Prostate gland (tissue), 2 donors: ENCODE measurements around the gene SLC49A4.

Source experiments
- CTCF ChIP-seq, 4 experiments: fragments of 200-600 bp in 2 of 4; fragments of 450-650 bp in 2 of 4; sonication (generic) in 2 of 4; IDR thresholded peaks; 1 replicate in 3 of 4; 2 replicates in 1 of 4; pipeline ENCODE4 v1.5.1; 2016 to 2019; ENCODE audit warnings: antibody characterized with exemption in 4 of 4, mild to moderate bottlenecking in 2 of 4, moderate library complexity in 2 of 4
- POLR2A ChIP-seq: fragments of 450-650 bp; IDR thresholded peaks from one replicate; pipeline ENCODE4 v1.6.1; 2016; ENCODE audit warnings: antibody characterized with exemption, mild to moderate bottlenecking
- POLR2AphosphoS5 ChIP-seq: sonication (generic); formaldehyde crosslinking; IDR thresholded peaks from one replicate; pipeline ENCODE4 v1.6.1; 2017; ENCODE audit warnings: antibody characterized with exemption

DNA sequence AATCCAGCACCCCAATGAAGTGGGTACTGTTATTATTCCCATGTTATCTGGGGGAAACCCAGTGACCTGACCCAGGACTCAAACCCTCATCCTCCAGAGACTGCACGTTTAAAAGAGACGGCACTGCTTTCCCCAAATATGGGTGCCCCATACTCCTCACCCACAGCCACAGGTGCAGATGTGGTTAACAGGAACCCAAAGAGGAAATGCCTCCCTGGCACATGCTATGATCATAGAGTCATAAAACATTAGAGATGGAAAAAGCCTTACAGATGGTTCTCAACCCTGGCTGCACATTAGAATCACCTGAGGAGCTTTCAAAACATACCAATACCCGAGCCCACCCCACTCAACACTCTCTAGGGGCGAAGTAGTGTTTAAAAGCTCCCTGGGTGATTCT is 121.2 kb downstream of the SLC49A4 start:
- TF ChIP-seq CTCF (IDR thresholded peaks at IDR 0.05) (no peak), POLR2A (no peak), POLR2AphosphoS5 (no peak)
